GM21390 (cell line): ENCODE measurements around the gene HOXA1.

Source experiments
- ATAC-seq: cut with Tn5 transposase; IDR thresholded peaks from one replicate; pipeline ENCODE4 v1.9.1; 2021; ENCODE audit not compliant: unreplicated experiment

Gene HOXA1

GRCh38 chr7:27132214-27132613 lies 36.4 kb upstream of the HOXA1 start:
- ATAC-seq = no peak

GRCh38 chr7:27131390-27131819 lies 35.6 kb upstream of the HOXA1 start:
- ATAC-seq = no peak

- ATAC-seq = no peak
Observed at GRCh38 chr7:27130540-27131389, 35.0 kb upstream of the HOXA1 start, which contains the start of gene HOXA4. Gene HOXA4 (minus strand): TSS chr7:27130757. CDS start chr7:27130733, 24 bp downstream.

- ATAC-seq = no peak
Observed at GRCh38 chr7:27129729-27130539, 34.1 kb upstream of the HOXA1 start.

- no peak for ATAC-seq
Observed at GRCh38 chr7:27128776-27129728, 33.3 kb upstream of the HOXA1 start.

- ATAC-seq = no peak
Observed at GRCh38 chr7:27128034-27128433, 32.2 kb upstream of the HOXA1 start.

GRCh38 chr7:27126596-27127327 lies 31.0 kb upstream of the HOXA1 start:
- ATAC-seq = no peak

GRCh38 chr7:27125986-27126394 lies 30.2 kb upstream of the HOXA1 start:
- ATAC-seq = no peak

- no peak for ATAC-seq
Observed at GRCh38 chr7:27124902-27125689, 29.3 kb upstream of the HOXA1 start.

- ATAC-seq = no peak
Observed at GRCh38 chr7:27124096-27124901, 28.5 kb upstream of the HOXA1 start.

GRCh38 chr7:27123477-27124053 lies 27.8 kb upstream of the HOXA1 start:
- ATAC-seq = no peak

- ATAC-seq = no peak
Observed at GRCh38 chr7:27123007-27123476, 27.2 kb upstream of the HOXA1 start.

GRCh38 chr7:27122077-27122910 lies 26.5 kb upstream of the HOXA1 start:
- ATAC-seq = no peak

- ATAC-seq = no peak
Observed at GRCh38 chr7:27121684-27122076, 25.9 kb upstream of the HOXA1 start.

- no peak for ATAC-seq
Observed at GRCh38 chr7:27119412-27119911, 23.7 kb upstream of the HOXA1 start.

- ATAC-seq = no peak
Observed at GRCh38 chr7:27118580-27118979, 22.8 kb upstream of the HOXA1 start.

- ATAC-seq = no peak
Observed at GRCh38 chr7:27117887-27118491, 22.2 kb upstream of the HOXA1 start.
